Measurements from ENCODE around the gene HSPB9. TPM values are rescaled to one million over a fixed set of nuclear protein-coding genes. Genes with fewer than 3 reads are reported as not detected.

HSPB9 gene
- total and polyA plus RNA-seq, 2 experiments from 2014 or later, result 0.34 TPM; not detected in 1

DNA sequence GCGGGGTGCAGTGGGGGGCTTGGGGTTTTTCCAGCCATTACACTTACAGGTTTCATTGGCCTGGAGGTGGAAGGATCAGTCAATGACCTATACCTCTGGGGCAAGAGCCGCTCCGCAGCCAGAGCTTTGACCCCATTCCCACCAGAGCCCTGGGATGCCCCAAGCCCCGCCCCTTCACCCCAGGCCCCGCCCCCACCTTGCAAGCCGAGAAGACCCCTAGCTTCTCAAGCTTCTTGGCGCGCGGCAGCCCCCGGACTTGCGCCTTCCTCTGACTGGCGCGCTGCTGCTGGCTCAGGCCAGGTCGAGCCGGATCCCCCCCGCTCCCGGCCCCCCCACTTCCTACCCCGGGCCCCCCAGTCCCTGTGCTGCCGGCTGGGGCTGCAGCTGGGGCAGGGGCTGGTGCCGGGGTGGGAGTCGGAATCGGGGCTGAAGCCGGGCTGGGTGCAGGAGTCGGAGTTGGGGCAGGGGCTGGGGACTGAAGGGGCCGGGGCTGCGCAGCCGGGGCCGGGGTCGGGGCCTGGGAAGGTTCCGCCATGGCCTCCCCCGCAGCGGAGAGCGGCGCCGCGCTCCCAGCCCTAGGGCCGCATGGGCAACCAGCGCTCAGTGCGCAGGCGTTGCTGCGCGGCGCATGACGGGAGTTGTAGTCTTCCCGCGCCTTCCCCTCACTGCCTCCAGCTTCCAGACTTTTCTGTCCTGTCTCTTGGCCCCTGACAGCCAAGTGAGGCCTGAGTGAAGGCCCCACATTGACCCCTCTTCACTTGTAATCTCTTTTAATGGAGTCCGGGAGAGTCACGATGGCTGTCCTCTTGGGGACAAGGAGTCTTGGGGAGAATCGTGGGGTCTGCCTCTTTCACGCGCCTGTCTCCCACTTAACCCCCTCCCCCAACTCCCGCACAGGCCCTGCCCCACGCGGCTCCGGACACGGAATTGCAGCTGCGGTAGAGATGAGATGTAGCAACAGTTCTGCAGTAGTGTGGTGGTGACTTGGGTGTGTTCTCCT is 1.5 kb upstream of the HSPB9 start, which contains the start of gene KAT2A:
TSS of gene KAT2A (minus strand) at position 598 of the 1,000 bp plus-strand sequence. CDS start at position 535, 63 bp downstream.
- peak within 1 kb of the TSS; percentile 83 for H3K9ac ChIP-seq
- H3K9me2 ChIP-seq (ENCODE audit: insufficient read depth), result no peaks in the 10 kb centered on the region
- no peak within 1 kb of the TSS for H3K27ac ChIP-seq
- no peaks in the 10 kb centered on the region for H4K20me1 ChIP-seq (ENCODE audit: insufficient read depth)
- no peaks in the 10 kb centered on the region for H3K79me2 ChIP-seq (ENCODE audit: insufficient read depth)
- WGBS, 2 experiments (ENCODE audit: low coverage in 1 of 2, low lambda C conversion rate in 2 of 2, missing lambda C conversion rate in 2 of 2), result 8 to 13% methylated on average over 34 to 53 of the region's 57 CpGs
- H3K9me3 ChIP-seq (ENCODE audit: low read depth), result no peaks in the 10 kb centered on the region
- no peak for TF ChIP-seq EZH2 (IDR thresholded peaks at IDR 0.05; ENCODE audit: insufficient read depth, poor library complexity, severe bottlenecking)
- TF ChIP-seq EZH2phosphoT487 (IDR thresholded peaks at IDR 0.05; ENCODE audit: insufficient read depth, low read depth), result no peak
- peak; percentile 94 for DNase-seq
- 0 out of 2 replicates have a peak, but pooled peaks cover 4% of the 10 kb centered on the region for H3K36me3 ChIP-seq (ENCODE audit: low read depth)
- 0 out of 2 replicates have a peak, but pooled peaks cover 5% of the 10 kb centered on the region for H3F3A ChIP-seq (ENCODE audit: insufficient read depth)
- peak within 1 kb of the TSS; percentile 68 for H3K4me2 ChIP-seq (ENCODE audit: unreplicated experiment)
- in situ Hi-C loops (cut with MboI), result no loop called here
- H3K4me1 ChIP-seq (ENCODE audit: insufficient read depth), result no peaks in the 10 kb centered on the region
- no peaks in the 10 kb centered on the region for H3K27me3 ChIP-seq (replicated peaks; ENCODE audit: insufficient read depth)
- H3K4me3 ChIP-seq, result peak within 1 kb of the TSS; percentile 81
- peak within 1 kb of the TSS; percentile 72 for H2AFZ ChIP-seq

DNA sequence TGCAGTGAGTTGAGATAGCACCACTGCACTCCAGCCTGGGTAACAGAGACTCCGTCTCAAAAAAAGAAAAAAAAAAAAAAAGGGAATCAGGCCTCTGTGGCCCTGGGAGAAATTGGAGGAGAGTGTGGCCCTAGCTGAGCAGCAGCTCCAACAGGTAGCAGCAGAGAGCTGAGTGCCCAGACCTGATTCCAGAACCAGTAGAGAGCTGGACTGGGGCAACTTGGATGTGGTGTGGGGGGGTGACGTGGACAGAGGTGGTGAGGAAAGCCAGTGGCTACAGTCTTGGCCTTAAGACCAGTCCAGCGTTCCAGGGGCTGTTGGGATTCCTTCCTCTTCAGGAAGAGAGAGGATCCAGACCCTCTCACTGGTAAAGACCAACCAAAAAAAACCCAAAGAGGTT is 1.7 kb downstream of the HSPB9 start:
- WGBS, 2 experiments (ENCODE audit: low coverage in 1 of 2, low lambda C conversion rate in 2 of 2, missing lambda C conversion rate in 2 of 2), result 85 to 91% methylated on average over 3 of the region's 3 CpGs

DNA sequence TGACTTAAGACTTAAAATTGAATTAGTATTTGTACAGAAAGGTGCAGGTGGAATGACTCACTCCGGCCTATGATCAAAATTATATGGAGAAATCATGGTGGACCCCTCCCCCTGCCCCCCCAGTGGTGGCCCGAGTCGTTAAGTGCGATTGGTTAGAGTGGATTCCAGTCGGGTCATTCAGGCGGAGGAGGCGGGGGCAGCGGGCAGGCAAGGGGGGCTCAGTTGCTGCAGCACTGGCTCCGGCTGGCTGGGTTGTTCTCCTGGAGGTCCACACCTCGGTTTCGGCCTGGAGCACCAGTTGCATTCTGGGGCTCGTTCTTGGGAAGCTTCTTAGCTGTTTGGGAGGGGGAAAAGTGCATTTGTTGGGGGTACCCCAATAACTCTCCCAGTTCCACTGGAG is 3.0 kb downstream of the HSPB9 start:
- WGBS, 2 experiments (ENCODE audit: low coverage in 1 of 2, low lambda C conversion rate in 2 of 2, missing lambda C conversion rate in 2 of 2), result 70 to 76% methylated on average over 12 of the region's 12 CpGs
- TF ChIP-seq EZH2phosphoT487 (IDR thresholded peaks at IDR 0.05; ENCODE audit: insufficient read depth, low read depth) (no peak), EZH2 (IDR thresholded peaks at IDR 0.05; ENCODE audit: insufficient read depth, poor library complexity, severe bottlenecking) (no peak)
- no peak overlapping the region for H3K27ac ChIP-seq

More for the DNA sequence above, 1.7 kb downstream of the HSPB9 start:
- Histone ChIP-seq H3K27me3 (replicated peaks; ENCODE audit: insufficient read depth) (no peaks in the 10 kb centered on the region), H3K4me2 (ENCODE audit: unreplicated experiment) (no peak overlapping the region), H3K4me1 (ENCODE audit: insufficient read depth) (no peaks in the 10 kb centered on the region), H3K36me3 (ENCODE audit: low read depth) (peaks cover 24% of the 10 kb centered on the region; the same call in 1 of the 2 replicates), H4K20me1 (ENCODE audit: insufficient read depth) (no peaks in the 10 kb centered on the region), H3K9me2 (ENCODE audit: insufficient read depth) (no peaks in the 10 kb centered on the region), H3K9me3 (ENCODE audit: low read depth) (no peaks in the 10 kb centered on the region), H3F3A (ENCODE audit: insufficient read depth) (peaks cover 10% of the 10 kb centered on the region), H2AFZ (no peak overlapping the region), H3K9ac (no peak overlapping the region), H3K79me2 (ENCODE audit: insufficient read depth) (peaks cover 10% of the 10 kb centered on the region), H3K4me3 (no peak overlapping the region), H3K27ac (no peak overlapping the region)
- TF ChIP-seq EZH2 (IDR thresholded peaks at IDR 0.05; ENCODE audit: insufficient read depth, poor library complexity, severe bottlenecking) (no peak), EZH2phosphoT487 (IDR thresholded peaks at IDR 0.05; ENCODE audit: insufficient read depth, low read depth) (no peak)
- no peak for DNase-seq
- in situ Hi-C loops (cut with MboI), result no loop called here

DNA sequence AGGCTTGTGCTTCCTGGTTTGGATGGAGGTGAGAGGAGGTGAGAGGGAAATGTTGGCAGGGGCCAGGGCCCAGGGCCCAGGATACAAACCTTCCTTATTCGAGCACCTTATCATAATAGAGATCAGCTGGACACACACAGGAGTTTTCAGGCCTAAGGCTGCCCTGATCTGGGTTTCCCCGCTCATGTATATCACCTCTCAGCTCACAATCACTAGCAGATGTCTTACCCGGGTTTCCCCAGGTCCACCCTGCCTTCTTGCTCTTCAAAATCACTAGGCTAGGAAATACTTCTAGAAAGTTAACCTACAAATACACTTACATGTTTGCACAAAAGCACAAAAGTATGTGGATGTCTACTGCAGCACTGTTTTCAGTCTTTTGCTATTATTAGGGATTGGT is 4.2 kb downstream of the HSPB9 start:
- Histone ChIP-seq H3K79me2 (ENCODE audit: insufficient read depth) (peaks cover 36% of the 10 kb centered on the region), H3K4me3 (no peak overlapping the region), H3K9ac (no peak overlapping the region), H3K4me1 (ENCODE audit: insufficient read depth) (peaks cover 7% of the 10 kb centered on the region), H3K36me3 (ENCODE audit: low read depth) (peaks cover 29% of the 10 kb centered on the region; the same call in 1 of the 2 replicates), H4K20me1 (ENCODE audit: insufficient read depth) (peaks cover 5% of the 10 kb centered on the region; the same call in 1 of the 2 replicates), H2AFZ (no peak overlapping the region), H3K9me3 (ENCODE audit: low read depth) (no peaks in the 10 kb centered on the region), H3K27me3 (replicated peaks; ENCODE audit: insufficient read depth) (no peaks in the 10 kb centered on the region), H3K9me2 (ENCODE audit: insufficient read depth) (no peaks in the 10 kb centered on the region), H3F3A (ENCODE audit: insufficient read depth) (peaks cover 18% of the 10 kb centered on the region), H3K4me2 (ENCODE audit: unreplicated experiment) (no peak overlapping the region), H3K27ac (no peak overlapping the region)
- WGBS, 2 experiments (ENCODE audit: low coverage in 1 of 2, low lambda C conversion rate in 2 of 2, missing lambda C conversion rate in 2 of 2), result 73 to 77% methylated on average over 3 of the region's 3 CpGs
- TF ChIP-seq EZH2 (IDR thresholded peaks at IDR 0.05; ENCODE audit: insufficient read depth, poor library complexity, severe bottlenecking) (no peak), EZH2phosphoT487 (IDR thresholded peaks at IDR 0.05; ENCODE audit: insufficient read depth, low read depth) (no peak)
- DNase-seq, result no peak
- in situ Hi-C loops (cut with MboI), result no loop called here

More for the DNA sequence above, 3.0 kb downstream of the HSPB9 start:
- Histone ChIP-seq H3K4me1 (ENCODE audit: insufficient read depth) (no peaks in the 10 kb centered on the region), H3K4me3 (no peak overlapping the region), H3K9me3 (ENCODE audit: low read depth) (no peaks in the 10 kb centered on the region), H3K36me3 (ENCODE audit: low read depth) (peaks cover 29% of the 10 kb centered on the region; the same call in 1 of the 2 replicates), H2AFZ (no peak overlapping the region), H4K20me1 (ENCODE audit: insufficient read depth) (no peaks in the 10 kb centered on the region), H3K4me2 (ENCODE audit: unreplicated experiment) (no peak overlapping the region), H3K79me2 (ENCODE audit: insufficient read depth) (peaks cover 23% of the 10 kb centered on the region), H3F3A (ENCODE audit: insufficient read depth) (peaks cover 10% of the 10 kb centered on the region), H3K9ac (no peak overlapping the region), H3K27me3 (replicated peaks; ENCODE audit: insufficient read depth) (no peaks in the 10 kb centered on the region), H3K9me2 (ENCODE audit: insufficient read depth) (no peaks in the 10 kb centered on the region)
- in situ Hi-C loops (cut with MboI), result no loop called here
- no peak for DNase-seq
